A549 treated with AZD9567 at 1 μM for 4 hours (cell line): ENCODE data around the gene PLXNB3. TPM values are rescaled to one million over a fixed set of nuclear protein-coding genes. Genes with fewer than 3 reads are reported as not detected.

Experiments
- total RNA-seq: library from RNA; stranded (reverse); fragments of 200-300 nt; extraction: Qiagen RNA extraction; gene quantifications from 5 replicates; pipeline ENCODE4 v1.2.3, GENCODE V29; 2022; ENCODE audit not compliant: insufficient read depth

The PLXNB3 gene
- 3.4 to 4.6 TPM (median 3.9 TPM) in 5 replicates for total RNA-seq

GRCh38 chrX:153763989-153764755 lies at the start of gene PLXNB3:
TSS of gene PLXNB3 (plus strand) at chrX:153764249. CDS start at chrX:153765536, 1,287 bp downstream.

GRCh38 chrX:153724252-153725038 lies 39.6 kb upstream of the PLXNB3 start, which contains the start of the genes ABCD1 and BCAP31:
TSS of gene ABCD1 (plus strand) at chrX:153724856. CDS start at chrX:153725267, 411 bp downstream.
TSS of gene BCAP31 (minus strand) at chrX:153724387. CDS start at chrX:153723244, 1,143 bp downstream.

GRCh38 chrX:153780678-153781427 lies 16.8 kb downstream of the PLXNB3 start, which contains the start of gene SRPK3:
TSS of gene SRPK3 (plus strand) at chrX:153781041. CDS start at chrX:153781087, 46 bp downstream.

GRCh38 chrX:153794018-153794896 lies 30.2 kb downstream of the PLXNB3 start, which contains the start of the genes IDH3G and SSR4:
TSS of gene IDH3G (minus strand) at chrX:153794375. CDS start at chrX:153794326, 49 bp downstream.
TSS of gene SSR4 (plus strand) at chrX:153794668. CDS start at chrX:153794688, 20 bp downstream.

Other genes with a start within 250 kb of the PLXNB3 start
- 0.03 to 0.12 TPM (median 0.08 TPM) in 4 of 5 replicates, not detected in the other for gene ATP2B3, start 246.6 kb upstream of the PLXNB3 start, total RNA-seq
- 44.9 to 66.0 TPM (median 62.5 TPM) in 5 replicates for gene CCNQ, start 165.1 kb upstream of the PLXNB3 start, total RNA-seq
- 1.2 to 2.2 TPM (median 1.4 TPM) in 5 replicates for gene DUSP9, start 117.0 kb upstream of the PLXNB3 start, total RNA-seq
- 0.09 to 0.29 TPM (median 0.19 TPM) in 4 of 5 replicates, not detected in the other for gene PNCK, start 90.4 kb upstream of the PLXNB3 start, total RNA-seq
- gene SLC6A8, start 76.3 kb upstream of the PLXNB3 start, total RNA-seq, result 11.7 to 38.2 TPM (median 12.2 TPM) in 5 replicates
- gene BCAP31, start 39.9 kb upstream of the PLXNB3 start, total RNA-seq, result 353 to 447 TPM (median 363 TPM) in 5 replicates
- 3.6 to 4.2 TPM (median 4.0 TPM) in 5 replicates for gene ABCD1, start 39.4 kb upstream of the PLXNB3 start, total RNA-seq
- gene SRPK3, start 16.8 kb downstream of the PLXNB3 start, total RNA-seq, result 0.10 to 0.16 TPM in 2 of 5 replicates, not detected in the others
- gene IDH3G, start 30.1 kb downstream of the PLXNB3 start, total RNA-seq, result 60.5 to 64.8 TPM (median 60.9 TPM) in 5 replicates
- 326 to 447 TPM (median 414 TPM) in 5 replicates for gene SSR4, start 30.4 kb downstream of the PLXNB3 start, total RNA-seq
- 2.7 to 3.6 TPM (median 3.2 TPM) in 5 replicates for gene PDZD4, start 66.3 kb downstream of the PLXNB3 start, total RNA-seq
- 9.4 to 21.1 TPM (median 19.4 TPM) in 5 replicates for gene L1CAM, start 121.9 kb downstream of the PLXNB3 start, total RNA-seq
- not detected in 5 replicates for gene AVPR2, start 140.4 kb downstream of the PLXNB3 start, total RNA-seq
- gene ARHGAP4, start 162.0 kb downstream of the PLXNB3 start, total RNA-seq, result 1.3 to 2.2 TPM (median 2.0 TPM) in 4 of 5 replicates, not detected in the other
- 188 to 246 TPM (median 219 TPM) in 5 replicates for gene NAA10, start 170.8 kb downstream of the PLXNB3 start, total RNA-seq
- 0.22 TPM in 1 of 5 replicates, not detected in the others for gene RENBP, start 180.4 kb downstream of the PLXNB3 start, total RNA-seq
- gene HCFC1, start 207.6 kb downstream of the PLXNB3 start, total RNA-seq, result 35.4 to 41.3 TPM (median 35.6 TPM) in 5 replicates
- gene TMEM187, start 208.5 kb downstream of the PLXNB3 start, total RNA-seq, result 5.8 to 12.2 TPM (median 7.4 TPM) in 5 replicates